H1 (cell line): ENCODE results near the gene SLC25A34. TPM values are rescaled to one million over a fixed set of nuclear protein-coding genes. Genes with fewer than 3 reads are reported as not detected.

Experiments
- CTCF ChIA-PET: fragments of 300-600 bp; sonication (Branson Sonifier 250); formaldehyde crosslinking; loops from one replicate; lab custom pipeline; 2021; ENCODE audit not compliant: partially characterized antibody; lab: Charles Lee
- POLR2A ChIA-PET: fragments of 300-600 bp; sonication (Branson Sonifier 250); formaldehyde crosslinking; loops from one replicate; lab custom pipeline; 2021; ENCODE audit warnings: inconsistent platforms; ENCODE audit not compliant: partially characterized antibody; lab: Charles Lee
- DNase-seq, 2 experiments: peaks; one replicate each; pipeline versions ENCODE4 v3.0.0 to v3.0.0-alpha.2; 2010 to 2022; ENCODE audit warnings: low spot score in 2 of 2, low read depth in 1 of 2, mixed read lengths in 1 of 2
- FAIRE-seq: peaks from 2 replicates; lab custom pipeline; 2011; peaks lifted over from hg19 to GRCh38; lab: Jason Lieb, UNC
- H2AFZ ChIP-seq: 2 replicates; pipeline ENCODE4 v1.8.1; 2012; ENCODE audit warnings: low read length, inconsistent platforms
- H2AK5ac ChIP-seq: 2 replicates; pipeline ENCODE4 v1.6.1; 2013; ENCODE audit warnings: low read depth, low read length
- H2BK120ac ChIP-seq: replicated peaks from 2 replicates; pipeline ENCODE3; 2013; ENCODE audit warnings: low read depth, low read length, inconsistent platforms
- H2BK12ac ChIP-seq: 2 replicates; pipeline ENCODE4 v1.6.1; 2013; ENCODE audit warnings: low read depth, low read length
- H2BK15ac ChIP-seq: 2 replicates; pipeline ENCODE4 v1.6.1; 2013; ENCODE audit warnings: low read length
- H2BK20ac ChIP-seq: 2 replicates; pipeline ENCODE4 v1.6.1; 2013; ENCODE audit warnings: low read length
- H2BK5ac ChIP-seq: 2 replicates; pipeline ENCODE4 v1.6.1; 2013; ENCODE audit warnings: low read depth, low read length
- H3K14ac ChIP-seq: 2 replicates; pipeline ENCODE4 v1.6.1; 2013; ENCODE audit warnings: inconsistent platforms; ENCODE audit not compliant: insufficient read length
- H3K18ac ChIP-seq: 2 replicates; pipeline ENCODE4 v1.6.1; 2013; ENCODE audit warnings: low read length; ENCODE audit errors: extremely low read depth
- H3K23ac ChIP-seq: 2 replicates; pipeline ENCODE4 v1.6.1; 2013; ENCODE audit warnings: inconsistent platforms; ENCODE audit not compliant: insufficient read length
- H3K23me2 ChIP-seq: 2 replicates; pipeline ENCODE4 v1.6.1; 2013; ENCODE audit warnings: low read depth, low read length
- H3K27ac ChIP-seq: 2 replicates; pipeline ENCODE4 v1.6.1; 2011; ENCODE audit warnings: low read depth, low read length, inconsistent platforms
- H3K27me3 ChIP-seq, 4 experiments: replicated peaks in 1 of 4; 1 replicate in 1 of 4; 2 replicates in 3 of 4; pipeline versions ENCODE4 v1.6.1 to v1.8.1; 2011 to 2013; ENCODE audit warnings: low read length in 3 of 4, mild to moderate bottlenecking in 3 of 4, inconsistent platforms in 2 of 4, mixed read lengths in 2 of 4, moderate library complexity in 1 of 4; ENCODE audit not compliant: control insufficient read depth in 3 of 4, insufficient read depth in 3 of 4; ENCODE audit errors: extremely low read depth in 1 of 4
- H3K36me3 ChIP-seq, 4 experiments: 2 replicates each; pipeline versions ENCODE4 v1.6.1 to v1.8.1; 2011 to 2013; ENCODE audit warnings: mild to moderate bottlenecking in 4 of 4, low read length in 3 of 4, moderate library complexity in 2 of 4, control low read depth in 1 of 4, inconsistent platforms in 1 of 4; ENCODE audit not compliant: insufficient read depth in 4 of 4, control insufficient read depth in 2 of 4
- H3K4ac ChIP-seq: replicated peaks from 2 replicates; pipeline ENCODE3; 2013; ENCODE audit warnings: low read length, low read depth, mixed read lengths, inconsistent platforms; ENCODE audit not compliant: insufficient read length
- H3K4me1 ChIP-seq, 4 experiments: replicated peaks in 1 of 4; 1 replicate in 1 of 4; 2 replicates in 3 of 4; pipeline versions ENCODE4 v1.6.1 to v1.8.1; 2011 to 2013; ENCODE audit warnings: low read length in 3 of 4, inconsistent platforms in 2 of 4, mixed read lengths in 1 of 4; ENCODE audit not compliant: insufficient read depth in 4 of 4, control insufficient read depth in 3 of 4
- H3K4me2 ChIP-seq, 2 experiments: 2 replicates each; pipeline versions ENCODE4 v1.6.1 to v1.8.1; 2011 to 2013; ENCODE audit warnings: low read depth in 2 of 2, low read length in 2 of 2, control low read depth in 1 of 2, inconsistent platforms in 1 of 2, mild to moderate bottlenecking in 1 of 2; ENCODE audit not compliant: insufficient read depth in 1 of 2
- H3K4me3 ChIP-seq, 4 experiments: fragments of 200-600, 300-600 bp in 1 of 4; sonication (generic), shearing (Covaris generic), sonication (Bioruptor Twin) in 1 of 4; 2 replicates each; pipeline versions ENCODE4 v1.5.1 to v1.8.1; 2011 to 2016; ENCODE audit warnings: low read length in 4 of 4, low read depth in 3 of 4, control low read depth in 2 of 4, inconsistent platforms in 2 of 4, mild to moderate bottlenecking in 2 of 4, mixed read lengths in 1 of 4, moderate library complexity in 1 of 4; ENCODE audit not compliant: insufficient read depth in 2 of 4; ENCODE audit errors: extremely low read depth in 1 of 4
- H3K56ac ChIP-seq: replicated peaks from 2 replicates; pipeline ENCODE3; 2013; ENCODE audit warnings: low read depth, mild to moderate bottlenecking, mixed read lengths, low read length, inconsistent platforms; ENCODE audit not compliant: insufficient read length
- H3K79me1 ChIP-seq: 2 replicates; pipeline ENCODE4 v1.6.1; 2013; ENCODE audit warnings: low read depth, low read length, control low read depth
- H3K79me2 ChIP-seq, 2 experiments: 2 replicates each; pipeline versions ENCODE4 v1.6.1 to v1.8.1; 2012 to 2013; ENCODE audit warnings: low read length in 2 of 2, mild to moderate bottlenecking in 2 of 2, inconsistent platforms in 1 of 2; ENCODE audit not compliant: insufficient read depth in 2 of 2, control insufficient read depth in 1 of 2
- H3K9ac ChIP-seq, 4 experiments: replicated peaks in 1 of 4; 1 replicate in 1 of 4; 2 replicates in 3 of 4; pipeline versions ENCODE4 v1.6.1 to v1.8.1; 2011 to 2013; ENCODE audit warnings: low read depth in 3 of 4, low read length in 3 of 4, control low read depth in 2 of 4, mild to moderate bottlenecking in 2 of 4, moderate library complexity in 2 of 4, inconsistent platforms in 1 of 4; ENCODE audit errors: extremely low read depth in 1 of 4
- H3K9me3 ChIP-seq, 2 experiments: 2 replicates each; pipeline versions ENCODE4 v1.6.1 to v1.8.1; 2012 to 2013; ENCODE audit warnings: mild to moderate bottlenecking in 2 of 2, moderate library complexity in 2 of 2, control low read depth in 1 of 2, inconsistent platforms in 1 of 2, low read depth in 1 of 2, low read length in 1 of 2, mixed read lengths in 1 of 2; ENCODE audit not compliant: insufficient read depth in 2 of 2
- H4K20me1 ChIP-seq, 2 experiments: replicated peaks in 1 of 2; 2 replicates each; pipeline versions ENCODE3 to v1.8.1; 2011 to 2013; ENCODE audit warnings: inconsistent platforms in 2 of 2, low read length in 2 of 2, mild to moderate bottlenecking in 1 of 2; ENCODE audit not compliant: insufficient read depth in 2 of 2, control insufficient read depth in 1 of 2
- H4K5ac ChIP-seq: 2 replicates; pipeline ENCODE4 v1.6.1; 2013; ENCODE audit warnings: low read length, low read depth, mixed read lengths, inconsistent platforms; ENCODE audit not compliant: insufficient read length
- H4K8ac ChIP-seq: 2 replicates; pipeline ENCODE4 v1.8.0; 2013; ENCODE audit warnings: mild to moderate bottlenecking, moderate library complexity, low read length, inconsistent platforms; ENCODE audit not compliant: insufficient read depth; ENCODE audit errors: extremely low read depth
- H4K91ac ChIP-seq: replicated peaks from 2 replicates; pipeline ENCODE3; 2013; ENCODE audit warnings: low read length, mixed read lengths, inconsistent platforms; ENCODE audit not compliant: insufficient read length
- BCL11A ChIP-seq, 2 experiments: IDR thresholded peaks; one replicate each; pipeline ENCODE4 v1.6.1; 2011; ENCODE audit warnings: low read depth in 2 of 2, low read length in 2 of 2, mild to moderate bottlenecking in 2 of 2
- HDAC6 ChIP-seq: IDR thresholded peaks from one replicate; pipeline ENCODE4 v1.7.1; 2012; ENCODE audit warnings: low read depth, mild to moderate bottlenecking, inconsistent platforms, low read length, moderate library complexity
- KDM4A ChIP-seq: IDR thresholded peaks from one replicate; pipeline ENCODE4 v1.7.1; 2012; ENCODE audit warnings: low read depth, mild to moderate bottlenecking, moderate library complexity, low read length, inconsistent platforms; ENCODE audit not compliant: severe bottlenecking
- POLR2A ChIP-seq, 2 experiments: IDR thresholded peaks; 1 replicate in 1 of 2; 2 replicates in 1 of 2; pipeline ENCODE4 v1.6.1; 2011; ENCODE audit warnings: low read depth in 2 of 2, low read length in 2 of 2, mild to moderate bottlenecking in 2 of 2; ENCODE audit errors: control extremely low read depth in 1 of 2
- POLR2AphosphoS5 ChIP-seq: IDR thresholded peaks from 2 replicates; pipeline ENCODE4 v1.6.1; 2011; ENCODE audit warnings: low read depth, low read length
- SP1 ChIP-seq: IDR thresholded peaks from 2 replicates; pipeline ENCODE4 v1.6.1; 2011; ENCODE audit warnings: low read depth, low read length
- SP2 ChIP-seq: IDR thresholded peaks from 2 replicates; pipeline ENCODE4 v1.6.1; 2012; ENCODE audit warnings: mild to moderate bottlenecking, low read length, inconsistent platforms
- ZNF274 ChIP-seq: IDR thresholded peaks from 2 replicates; pipeline ENCODE4 v1.7.0; 2012; ENCODE audit warnings: low read length, borderline replicate concordance; ENCODE audit errors: extremely low read depth
- WGBS, 2 experiments: shearing (Covaris generic) in 1 of 2; methylation state at CpG; one replicate each; pipeline versions ENCODE4 v1.1.6 to v1.1.7; 2013 to 2015; ENCODE audit warnings: low lambda C conversion rate in 2 of 2, mixed read lengths in 2 of 2, inconsistent platforms in 1 of 2, low coverage in 1 of 2, missing lambda C conversion rate in 1 of 2; ENCODE audit not compliant: insufficient replicate concordance in 2 of 2, insufficient coverage in 1 of 2, insufficient read length in 1 of 2; ENCODE audit errors: extremely low coverage in 1 of 2, missing lambda C conversion rate in 1 of 2; 5-methylcytosine and 5-hydroxymethylcytosine counted together
- polyA plus RNA-seq, 7 experiments: library from polyadenylated mRNA; depleted of rRNA in 3 of 7; stranded (reverse) in 5 of 7; unstranded in 2 of 7; fragments of >200 nt in 5 of 7; fragments of 200-250 nt in 2 of 7; gene quantifications; 1 replicate in 5 of 7; 2 replicates in 1 of 7; 4 replicates in 1 of 7; pipeline versions ENCODE4 v1.2.1 to v1.2.3, GENCODE V29; 2011 to 2013; ENCODE audit warnings: missing spikeins in 2 of 7, mixed read lengths in 2 of 7
- total RNA-seq: library from RNA; stranded (reverse); fragmentation: NEBNext Ultra II Directional; extraction: Animal tissue kit (Norgen Biotek cat#: 25700); gene quantifications from 2 replicates; pipeline ENCODE4 v1.2.1, GENCODE V29; 2021

Gene SLC25A34
- total and polyA plus RNA-seq, 2 of the 8 experiments (the other 6 are each of a cell fraction or from before 2014, with no cell fraction given): 0.48 to 0.62 TPM

- no peaks in the 10 kb centered on the region for H3K23me2 ChIP-seq
- no peak overlapping the region for H4K91ac ChIP-seq
- no peak overlapping the region for H3K4ac ChIP-seq
- no peak overlapping the region for H2AFZ ChIP-seq
- H3K9me3 ChIP-seq: no peaks in the 10 kb centered on the region
- no peak overlapping the region for H3K27ac ChIP-seq
- no peak overlapping the region for H3K4me2 ChIP-seq
- ChIA-PET POLR2A (no interaction called here), CTCF (interaction anchor here (0.6 to 0.7 kb wide), 2 partner anchors 64 to 261 kb away, joined by 3 read pairs; no protein-coding TSS in a partner anchor)
- H4K20me1 ChIP-seq: peaks cover 0 to 4% of the 10 kb centered on the region in 2 experiments
- no peak overlapping the region for H2BK15ac ChIP-seq
- no peak overlapping the region for H3K23ac ChIP-seq
- H3K36me3 ChIP-seq: no peaks in the 10 kb centered on the region
- no peak overlapping the region for H2AK5ac ChIP-seq
- no peak overlapping the region for H3K14ac ChIP-seq
- TF ChIP-seq BCL11A (IDR thresholded peaks at IDR 0.05; ENCODE audit: low read depth in 2 of 2, low read length in 2 of 2): no peak
- no peak for TF ChIP-seq POLR2AphosphoS5
- no peak for TF ChIP-seq SP1
- TF ChIP-seq SP2: no peak
- no peak for TF ChIP-seq KDM4A
- TF ChIP-seq POLR2A (IDR thresholded peaks at IDR 0.05; ENCODE audit: control extremely low read depth in 1 of 2, low read depth in 2 of 2, low read length in 2 of 2): no peak
- TF ChIP-seq HDAC6: no peak
- TF ChIP-seq ZNF274: no peak
- H2BK20ac ChIP-seq: no peak overlapping the region
- H3K18ac ChIP-seq: no peak overlapping the region
- no peak overlapping the region for H2BK12ac ChIP-seq
- DNase-seq (no peak), FAIRE-seq (no peak)
- no peak overlapping the region for H2BK5ac ChIP-seq
- peaks cover 0 to 20% of the 10 kb centered on the region in 2 experiments; a peak in 1 of 4 replicates for H3K79me2 ChIP-seq
- H3K4me3 ChIP-seq: no peak overlapping the region
- no peak overlapping the region for H4K8ac ChIP-seq
- H3K79me1 ChIP-seq: no peaks in the 10 kb centered on the region; the same call in 1 of the 2 replicates
- H4K5ac ChIP-seq: no peak overlapping the region
- no peak overlapping the region for H3K56ac ChIP-seq
- no peaks in the 10 kb centered on the region for H3K27me3 ChIP-seq
- no peak overlapping the region for H2BK120ac ChIP-seq
- WGBS, 2 experiments: 94% methylated on average over 5 of the region's 5 CpGs; no CpG with 5 or more reads in 1 of the 2 experiments
- no peaks in the 10 kb centered on the region for H3K4me1 ChIP-seq
- no peak overlapping the region for H3K9ac ChIP-seq
Observed at GRCh38 chr1:15693371-15693770, 42.7 kb upstream of the SLC25A34 start.
